Left lung (tissue), 10 donors: ENCODE results near the gene ONECUT2. TPM values are rescaled to one million over a fixed set of nuclear protein-coding genes. Genes with fewer than 3 reads are reported as not detected.

Experiments
- ATAC-seq: fragments of 200-7000 bp; cut with Tn5 transposase; one replicate; pipeline ENCODE4 v1.9.1; 2020; ENCODE audit warnings: moderate library complexity
- DNase-seq, 4 donors: peaks; one replicate each; pipeline ENCODE4 v3.0.0-alpha.2; 2013 to 2020
- H3K27ac ChIP-seq, 2 donors: fragments of 200-600 bp; sonication (generic) in 1 of 2; one replicate each; pipeline versions ENCODE4 v1.5.0 to v1.8.0; 2020 to 2021
- H3K27me3 ChIP-seq, 2 donors: fragments of 200-600 bp; sonication (generic) in 1 of 2; one replicate each; pipeline versions ENCODE4 v1.5.0 to v1.8.0; 2020 to 2021
- H3K36me3 ChIP-seq, 2 donors: fragments of 200-600 bp; sonication (generic) in 1 of 2; one replicate each; pipeline versions ENCODE4 v1.5.0 to v1.8.0; 2020 to 2021
- H3K4me1 ChIP-seq, 2 donors: fragments of 200-600 bp; one replicate each; pipeline ENCODE4 v1.8.0; 2021
- H3K4me3 ChIP-seq, 2 donors: fragments of 200-600 bp; sonication (generic) in 1 of 2; one replicate each; pipeline versions ENCODE4 v1.5.0 to v1.8.0; 2020 to 2021; ENCODE audit warnings: mild to moderate bottlenecking in 1 of 2
- H3K9me3 ChIP-seq, 2 donors: fragments of 200-600 bp; sonication (generic) in 1 of 2; one replicate each; pipeline versions ENCODE4 v1.5.0 to v1.8.0; 2020 to 2021
- CTCF ChIP-seq, 2 donors: fragments of 200-600 bp; sonication (generic) in 1 of 2; IDR thresholded peaks; one replicate each; pipeline versions ENCODE4 v1.5.0 to v1.8.0; 2021; ENCODE audit warnings: antibody characterized with exemption in 2 of 2
- intact Hi-C, 2 donors: fragments of 100-400 bp; cut with DNase I; formaldehyde crosslinking; loops; one replicate each; pipeline versions ENCODE4 v1.11.2 to v1.14.2; 2022
- polyA plus RNA-seq, 6 donors: library from polyadenylated mRNA; unstranded; fragments of 120-200 nt; gene quantifications; one replicate each; pipeline ENCODE4 v1.2.1, GENCODE V29; 2013; ENCODE audit not compliant: insufficient read length in 6 of 6
- total RNA-seq, 2 donors: library from RNA; stranded (reverse); fragmentation: NEBNext Ultra II Directional; extraction: Animal tissue kit (Norgen Biotek cat#: 25700); gene quantifications; one replicate each; pipeline ENCODE4 v1.2.1, GENCODE V29; 2021
- donor health status: DM: no; HTN: yes; CAD: no.
- donor health status: DM: no; HTN: no; CAD: no.

Gene ONECUT2
- total and polyA plus RNA-seq, 8 donors: 0.03 to 0.26 (median 0.06) TPM

- H3K36me3 ChIP-seq: no peaks in the 10 kb centered on the region
- H3K27me3 ChIP-seq: no peaks in the 10 kb centered on the region
- no peak overlapping the region for H3K4me3 ChIP-seq
- DNase-seq (peak in 1 of 4 donors; percentile 4), ATAC-seq (no peak)
- intact Hi-C loops: no loop called here
- H3K27ac ChIP-seq: no peak overlapping the region
- H3K9me3 ChIP-seq: no peaks in the 10 kb centered on the region
- no peak for TF ChIP-seq CTCF (IDR thresholded peaks at IDR 0.05)
- H3K4me1 ChIP-seq: peaks cover 0 to 5% of the 10 kb centered on the region in 2 donors
Observed at GRCh38 chr18:57466745-57467409, 31.7 kb downstream of the ONECUT2 start.

DNA sequence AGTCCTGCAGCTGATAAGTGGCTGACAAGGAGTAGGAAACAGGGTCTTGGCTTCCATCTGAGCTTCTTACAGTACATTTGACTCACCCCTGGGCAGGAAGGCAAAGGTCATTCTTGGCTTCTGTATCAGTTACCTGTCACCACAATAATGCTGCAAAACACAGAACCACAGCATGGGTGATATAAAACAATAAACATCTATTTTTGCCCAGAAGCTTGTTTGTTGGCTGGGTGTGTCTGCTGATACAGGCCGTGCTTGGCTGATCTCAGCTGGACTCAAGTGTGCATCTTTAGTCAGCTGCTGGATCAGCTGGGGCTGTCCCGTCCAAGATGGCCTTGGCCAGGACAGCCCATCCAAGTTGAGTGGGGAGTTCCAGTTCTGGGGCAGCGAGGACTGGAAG is 34.7 kb downstream of the ONECUT2 start:
- ATAC-seq: no peak

DNA sequence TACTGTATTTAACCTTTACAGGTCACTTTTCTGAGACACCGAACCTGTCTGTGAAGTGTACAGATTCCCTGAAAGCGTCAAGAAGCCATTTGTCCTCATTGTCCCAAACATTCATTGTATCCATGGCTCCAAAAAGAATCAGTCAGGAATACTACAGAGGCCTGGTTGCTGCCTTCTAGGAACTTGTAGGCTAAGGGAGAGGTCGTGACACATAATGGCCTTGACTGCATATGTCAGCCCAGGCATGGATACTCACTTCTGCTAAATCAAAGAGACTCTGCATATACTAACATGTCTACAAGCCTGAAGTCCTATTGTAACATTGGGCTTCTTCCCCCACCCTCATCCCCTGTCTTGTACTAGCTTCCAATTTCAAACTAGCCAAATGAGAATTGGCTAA is 40.2 kb downstream of the ONECUT2 start:
- H3K4me3 ChIP-seq: no peak overlapping the region
- intact Hi-C loops: no loop called here
- no peak for DNase-seq
- H3K27me3 ChIP-seq: no peaks in the 10 kb centered on the region
- H3K36me3 ChIP-seq: no peaks in the 10 kb centered on the region
- H3K4me1 ChIP-seq: no peaks in the 10 kb centered on the region
- H3K9me3 ChIP-seq: no peaks in the 10 kb centered on the region
- ATAC-seq: no peak
- no peak overlapping the region for H3K27ac ChIP-seq
- TF ChIP-seq CTCF (IDR thresholded peaks at IDR 0.05): no peak

More for the DNA sequence above, 34.7 kb downstream of the ONECUT2 start:
- H3K4me1 ChIP-seq: peaks cover 0 to 5% of the 10 kb centered on the region in 2 donors
- TF ChIP-seq CTCF (IDR thresholded peaks at IDR 0.05): no peak
- no peak overlapping the region for H3K27ac ChIP-seq
- intact Hi-C loops: no loop called here
- H3K27me3 ChIP-seq: no peaks in the 10 kb centered on the region
- DNase-seq: no peak
- no peaks in the 10 kb centered on the region for H3K36me3 ChIP-seq
- H3K4me3 ChIP-seq: no peak overlapping the region
- no peaks in the 10 kb centered on the region for H3K9me3 ChIP-seq

DNA sequence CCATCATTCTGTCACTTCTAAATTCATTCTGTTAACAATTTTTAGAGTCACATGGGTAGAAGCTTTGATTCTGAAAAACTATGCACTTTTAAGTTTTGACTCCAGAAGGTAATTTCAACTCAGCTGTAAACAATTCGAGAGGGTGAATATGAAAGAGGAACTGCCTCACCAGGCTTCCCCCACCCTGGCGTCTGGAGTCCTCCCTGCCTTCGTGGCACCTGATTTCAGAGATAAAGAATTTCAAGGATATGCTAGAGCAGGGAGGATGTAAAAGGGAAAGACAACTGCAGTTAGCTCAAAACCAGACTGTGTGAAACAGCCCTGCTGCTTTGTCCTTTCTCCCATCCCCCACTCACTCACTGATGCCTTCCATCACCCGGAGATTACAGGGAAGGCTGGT is 40.7 kb downstream of the ONECUT2 start:
- no peak overlapping the region for H3K27ac ChIP-seq
- no peaks in the 10 kb centered on the region for H3K27me3 ChIP-seq
- no peaks in the 10 kb centered on the region for H3K4me1 ChIP-seq
- no peaks in the 10 kb centered on the region for H3K36me3 ChIP-seq
- H3K4me3 ChIP-seq: no peak overlapping the region
- no peak for TF ChIP-seq CTCF (IDR thresholded peaks at IDR 0.05)
- H3K9me3 ChIP-seq: no peaks in the 10 kb centered on the region
- intact Hi-C loops: no loop called here
- DNase-seq (no peak), ATAC-seq (no peak)

GRCh38 chr18:57480733-57481132 is 45.6 kb downstream of the ONECUT2 start:
- Histone ChIP-seq H3K9me3 (no peaks in the 10 kb centered on the region), H3K4me1 (no peaks in the 10 kb centered on the region), H3K36me3 (no peaks in the 10 kb centered on the region), H3K27me3 (no peaks in the 10 kb centered on the region), H3K27ac (no peak overlapping the region), H3K4me3 (no peak overlapping the region)
- no peak for DNase-seq
- intact Hi-C loops: no loop called here
- TF ChIP-seq CTCF (IDR thresholded peaks at IDR 0.05): no peak
- no peak for ATAC-seq
